ENCODE results near the gene E2F6.

The E2F6 gene

GRCh38 chr2:11492244-11492643 lies 26.3 kb upstream of the E2F6 start:
- no peak for DNase-seq

DNA sequence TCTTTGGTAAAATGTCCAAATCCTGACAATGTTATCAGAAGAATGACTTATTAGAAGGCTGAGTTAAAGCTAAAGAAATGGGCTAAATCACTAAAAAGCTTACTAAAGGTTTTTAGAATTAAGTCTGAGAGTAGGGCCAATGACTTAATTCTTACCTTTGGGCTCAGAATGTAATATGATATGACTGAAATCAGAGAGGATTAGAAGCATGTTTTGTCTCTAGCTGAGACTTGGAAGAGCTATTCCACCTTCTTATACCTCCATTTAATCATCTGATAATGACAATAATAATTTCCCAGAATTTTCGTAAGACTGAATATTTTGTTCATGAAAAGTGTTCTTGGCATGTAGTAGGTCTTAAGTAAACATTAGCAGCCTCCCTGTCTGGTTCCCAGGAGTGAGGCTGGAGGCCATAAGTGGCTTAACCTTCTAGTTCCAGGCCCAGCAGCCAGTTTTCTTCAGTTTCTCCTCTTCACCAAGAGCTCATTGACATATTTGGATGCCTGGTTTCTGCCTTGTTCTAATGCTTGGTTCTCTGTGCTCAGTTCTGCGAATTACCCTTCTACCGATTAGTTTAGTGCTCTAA lies 25.5 kb upstream of the E2F6 start:
- no peak for DNase-seq

GRCh38 chr2:11490194-11490593 lies 24.2 kb upstream of the E2F6 start:
- DNase-seq = no peak

- no peak for DNase-seq
Observed at GRCh38 chr2:11488809-11489208, 22.8 kb upstream of the E2F6 start.

- no peak for DNase-seq
Observed at GRCh38 chr2:11483806-11484617, 18.1 kb upstream of the E2F6 start.

DNA sequence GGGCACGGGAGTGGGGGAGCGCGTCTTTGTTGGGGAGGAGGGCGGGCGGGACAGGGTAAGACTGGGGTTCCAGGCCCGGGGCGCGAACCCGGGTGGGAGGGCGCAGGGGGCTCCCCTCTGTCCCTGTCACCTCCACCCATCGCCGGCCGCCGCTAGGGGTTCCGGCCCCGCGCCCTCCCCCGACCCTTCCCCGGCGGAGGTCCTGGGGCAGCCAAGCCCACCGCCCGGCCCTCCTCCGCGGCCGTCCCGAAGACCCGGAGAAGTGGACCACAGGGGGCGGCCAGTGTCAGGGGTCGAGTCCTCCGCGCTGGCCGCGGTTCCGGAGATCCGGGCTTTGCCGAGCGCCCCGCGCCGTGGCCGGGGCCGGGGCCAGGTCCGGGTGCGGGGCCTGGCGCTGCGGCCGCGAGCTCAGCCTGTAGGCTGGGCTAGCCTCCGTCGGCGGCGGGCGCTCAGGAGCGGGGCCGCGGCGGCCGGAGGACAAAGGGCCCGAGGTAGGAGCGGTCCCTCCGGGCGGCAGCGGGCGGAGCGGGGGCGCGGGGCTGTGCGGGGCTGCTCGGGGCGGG lies 16.6 kb upstream of the E2F6 start:
- no peak for DNase-seq

DNA sequence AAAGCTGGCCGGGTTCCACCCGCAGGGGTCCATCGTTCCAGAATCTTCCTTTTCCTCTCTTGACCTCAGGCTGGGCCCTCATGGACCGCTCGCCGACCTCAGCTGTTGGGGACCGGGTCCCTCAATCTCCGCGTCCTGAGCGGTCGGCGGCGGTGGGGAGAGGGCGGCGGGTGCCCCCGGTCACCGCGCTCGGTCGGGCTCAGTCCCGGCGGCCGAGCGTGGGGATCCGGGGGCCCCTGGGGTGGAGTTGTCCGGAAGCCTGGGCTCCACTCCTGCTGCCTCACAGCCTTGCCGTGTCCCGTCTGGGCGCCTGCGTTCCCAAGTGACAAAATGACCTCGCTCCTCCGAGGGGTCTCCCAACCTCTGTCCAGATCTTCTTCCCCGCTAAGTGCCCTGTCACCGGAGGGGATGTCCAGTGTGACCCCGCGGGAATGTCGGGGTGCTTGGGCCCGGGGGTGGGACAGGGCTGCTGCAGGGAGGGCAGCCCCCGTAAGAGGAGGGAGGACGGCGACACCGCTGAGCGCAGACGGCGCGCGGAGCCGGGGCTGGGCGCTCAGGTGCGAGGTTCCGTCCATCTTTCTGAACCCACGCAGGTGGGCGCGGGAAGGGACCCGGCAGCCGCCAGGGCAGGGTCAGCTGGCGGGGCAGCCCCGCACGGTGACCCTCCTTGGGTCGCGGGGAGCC lies 16.0 kb upstream of the E2F6 start:
- DNase-seq = no peak

GRCh38 chr2:11481426-11481788 lies 15.4 kb upstream of the E2F6 start:
- DNase-seq = no peak

GRCh38 chr2:11480859-11481258 lies 14.9 kb upstream of the E2F6 start:
- no peak for DNase-seq

- DNase-seq = no peak
Observed at GRCh38 chr2:11480406-11480805, 14.4 kb upstream of the E2F6 start.

DNA sequence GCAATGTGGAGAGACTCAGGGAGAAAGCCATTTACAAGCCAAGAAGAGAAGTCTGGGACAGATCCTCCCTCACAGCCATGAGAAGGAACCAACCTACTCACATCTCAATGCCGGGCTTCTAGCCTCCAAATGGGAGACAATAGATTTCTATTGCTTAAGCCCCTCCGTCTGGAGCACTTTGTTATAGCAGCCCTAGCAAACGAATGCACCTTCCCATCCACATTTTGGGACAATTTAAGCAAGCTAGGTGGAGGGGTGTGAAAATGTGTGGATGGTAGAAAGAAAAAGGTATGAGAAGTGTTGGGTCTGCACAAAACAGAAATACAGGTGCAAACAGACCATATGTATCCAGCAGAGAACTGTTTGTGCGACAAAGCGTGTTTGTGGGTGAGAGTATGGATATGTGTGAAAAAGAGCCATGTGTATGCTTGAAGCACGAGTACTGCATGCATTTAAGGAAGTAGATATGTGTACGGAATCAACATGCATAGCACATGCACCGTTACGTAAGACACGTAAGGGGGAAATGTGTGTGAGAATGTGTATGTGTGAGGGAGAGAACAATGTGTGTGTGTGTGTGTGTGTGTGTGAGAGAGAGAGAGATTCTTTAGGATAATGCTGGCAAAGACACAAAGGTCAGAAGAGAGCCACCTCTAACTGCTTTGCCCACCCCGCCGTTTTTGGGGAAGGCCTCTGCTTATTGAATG lies 13.1 kb upstream of the E2F6 start:
- no peak for DNase-seq

- peak; percentile 84 for DNase-seq
Observed at GRCh38 chr2:11477994-11478393, 12.0 kb upstream of the E2F6 start.

- DNase-seq = no peak
Observed at GRCh38 chr2:11473659-11474433, 7.9 kb upstream of the E2F6 start.

DNA sequence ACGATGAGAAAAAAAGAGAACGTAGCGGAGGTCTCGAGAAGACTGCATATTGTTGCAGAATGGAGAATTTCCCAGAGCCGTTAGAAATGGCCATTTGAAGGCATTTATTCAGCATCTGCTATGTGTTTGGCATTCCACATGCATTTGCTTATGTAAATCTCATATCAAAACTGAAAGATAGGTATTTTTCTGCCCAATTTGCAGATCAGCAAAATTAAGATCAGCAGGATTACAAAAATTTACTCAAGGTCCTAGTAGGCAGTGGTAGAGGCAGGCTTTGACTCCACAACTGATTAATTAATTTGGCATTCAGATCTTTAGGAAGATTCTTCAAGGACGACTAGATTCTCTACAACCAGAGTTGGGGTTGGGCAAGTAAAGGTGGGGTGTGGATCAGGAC lies 1.8 kb upstream of the E2F6 start:
- DNase-seq = no peak

GRCh38 chr2:11467129-11467649 lies 1.2 kb upstream of the E2F6 start:
- DNase-seq = no peak

DNA sequence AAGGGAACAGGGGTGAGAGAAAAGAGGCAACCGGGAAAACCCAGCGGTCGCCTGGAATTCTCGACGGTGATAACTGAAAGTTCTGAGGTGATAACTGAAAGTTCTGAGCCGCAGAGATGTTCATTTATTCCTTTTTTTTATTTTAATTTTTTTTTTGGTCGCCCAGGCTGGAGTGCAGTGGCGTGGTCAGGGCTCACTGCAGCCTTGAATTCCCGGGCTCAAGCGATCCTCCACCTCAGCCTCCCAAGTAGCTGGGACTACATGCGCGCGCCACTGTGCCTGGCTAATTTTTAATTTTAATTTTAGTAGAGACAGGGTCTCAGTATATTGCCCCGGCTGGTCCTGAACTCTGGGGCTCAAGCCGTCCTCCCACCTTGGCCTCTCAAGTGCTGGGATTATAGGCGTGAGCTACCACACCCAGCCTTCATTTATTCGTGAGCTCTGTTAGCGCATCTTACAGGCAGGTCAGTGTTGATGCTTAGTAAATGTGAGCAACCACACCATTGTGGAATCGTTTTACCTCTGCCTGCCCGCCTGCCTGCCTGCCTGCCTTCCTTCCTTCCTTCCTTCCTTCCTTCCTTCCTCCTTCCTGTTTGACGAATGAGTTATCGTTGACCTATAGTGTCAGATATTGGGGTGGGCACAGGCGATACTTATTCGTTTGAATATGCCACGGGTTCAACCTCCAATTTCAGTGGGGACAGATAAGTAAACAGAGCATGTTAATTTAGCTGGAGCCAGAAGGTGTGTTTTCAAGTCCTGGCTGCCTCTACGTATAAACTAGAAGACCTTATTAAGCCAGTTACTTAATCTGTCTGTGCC lies 557 bp upstream of the E2F6 start:
- no peak for DNase-seq

DNA sequence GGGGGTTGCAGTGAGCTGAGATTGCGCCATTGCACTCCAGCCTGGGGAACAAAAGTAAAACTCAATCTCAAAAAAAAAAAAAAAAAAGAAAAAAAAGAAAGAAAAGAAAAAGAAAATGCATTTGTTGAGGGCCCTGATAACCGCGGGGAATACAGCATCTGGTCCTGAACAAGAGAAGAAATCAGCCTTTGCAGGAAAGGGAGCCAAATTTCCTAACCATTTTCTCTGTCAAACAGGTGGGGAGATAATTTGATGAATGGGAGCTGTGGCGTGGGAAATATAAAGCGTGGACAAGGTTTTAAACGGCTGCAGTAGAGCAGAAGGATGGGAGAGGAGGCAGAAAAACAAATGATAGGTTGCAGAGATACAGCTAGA lies 864 bp downstream of the E2F6 start:
- no peak for DNase-seq

- DNase-seq = no peak
Observed at GRCh38 chr2:11459816-11460215, 6.1 kb downstream of the E2F6 start.

DNA sequence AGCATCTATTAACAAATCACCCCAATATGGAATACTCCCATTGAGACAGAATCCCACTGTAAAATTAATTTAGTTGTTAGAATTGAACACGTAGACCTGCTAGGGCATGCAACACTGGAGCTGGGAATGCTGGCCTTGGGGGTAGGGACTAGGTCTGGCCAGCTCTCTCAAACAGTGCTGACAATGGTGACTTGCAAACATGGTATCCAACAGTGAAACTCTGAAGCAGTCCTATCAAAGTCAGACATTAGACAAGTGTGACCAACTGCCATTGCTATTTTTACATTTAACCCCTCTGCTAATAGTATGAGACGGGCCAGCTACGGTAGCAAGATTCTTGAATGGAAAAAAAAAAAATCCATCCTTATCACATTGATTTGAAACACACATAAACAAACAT lies 7.2 kb downstream of the E2F6 start:
- DNase-seq = no peak

GRCh38 chr2:11457935-11458334 lies 8.0 kb downstream of the E2F6 start:
- DNase-seq = no peak

GRCh38 chr2:11456251-11456650 lies 9.7 kb downstream of the E2F6 start:
- DNase-seq = no peak
